ENCODE data around the gene OR7C1.

The OR7C1 gene

DNA sequence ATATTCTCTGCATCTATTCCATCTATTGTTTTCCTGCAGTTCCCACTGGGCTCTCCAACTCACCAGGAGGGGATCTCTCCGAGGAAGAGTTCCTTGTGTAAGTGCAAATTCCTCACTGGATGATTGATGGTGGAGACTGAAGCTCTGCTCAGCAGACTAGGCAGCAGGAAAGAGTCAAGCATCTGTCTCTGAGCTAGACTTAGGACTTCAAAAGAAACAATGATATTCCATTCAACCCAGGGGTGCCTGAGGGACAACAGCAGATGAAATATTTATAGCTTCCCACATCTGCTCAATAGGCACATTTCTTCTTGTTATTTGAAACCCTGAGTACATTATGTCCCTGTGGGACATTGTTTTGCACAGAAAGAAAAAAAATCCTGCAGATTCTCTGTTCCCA is at the start of gene OR7C1, which contains the start of gene OR7A5:
Gene OR7C1 (minus strand): TSS at position 175 of the 400 bp plus-strand sequence. CDS start 35,049 bp downstream, outside the sequence.
Gene OR7A5 (minus strand): TSS at position 175 of the 400 bp plus-strand sequence. CDS start 6,944 bp downstream, outside the sequence.
- Mint-ChIP-seq H3K36me3 (ENCODE audit: low read depth) (no peaks in the 10 kb centered on the region), H3K27ac (no peak within 1 kb of the TSS), H3K4me1 (no peaks in the 10 kb centered on the region), H3K4me3 (no peak within 1 kb of the TSS), H3K9me3 (no peaks in the 10 kb centered on the region), H3K27me3 (peaks cover 5% of the 10 kb centered on the region)
- DNase-seq (no peak), ATAC-seq (no peak)

DNA sequence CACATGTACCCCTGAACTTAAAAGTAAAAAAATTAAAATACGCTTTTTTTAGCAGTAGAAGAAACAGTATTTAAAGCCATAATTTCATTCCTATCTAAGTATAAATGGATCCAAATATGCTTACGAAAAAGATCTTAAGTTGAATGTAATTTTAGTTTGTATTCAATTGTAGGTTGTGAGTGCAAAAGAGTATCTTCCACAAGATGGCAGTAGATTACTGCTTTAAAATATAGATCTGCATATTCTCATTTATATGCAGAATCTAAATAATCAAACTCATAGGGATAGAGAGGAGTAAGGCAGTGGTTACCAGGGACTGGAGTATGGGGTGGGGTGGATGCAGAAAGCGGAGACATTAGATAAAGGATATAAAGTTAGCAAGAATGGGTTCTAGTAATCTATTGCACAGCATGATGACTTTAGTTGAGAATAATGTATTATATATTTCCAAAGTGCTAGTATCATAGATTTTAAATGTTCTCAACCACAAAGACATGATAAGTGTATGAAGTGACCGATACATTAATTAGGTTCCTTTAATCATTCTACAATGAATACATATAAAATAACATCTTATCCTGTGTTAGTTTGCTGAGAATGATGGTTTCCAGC is 36.7 kb upstream of the OR7C1 start:
- ATAC-seq (no peak), DNase-seq (no peak)
- H3K27ac Mint-ChIP-seq, result no peak overlapping the region
- H3K36me3 Mint-ChIP-seq (ENCODE audit: low read depth), result no peaks in the 10 kb centered on the region
- no peak overlapping the region for H3K4me3 Mint-ChIP-seq
- no peaks in the 10 kb centered on the region for H3K4me1 Mint-ChIP-seq
- H3K9me3 Mint-ChIP-seq, result no peaks in the 10 kb centered on the region
- peaks cover 36% of the 10 kb centered on the region for H3K27me3 Mint-ChIP-seq

DNA sequence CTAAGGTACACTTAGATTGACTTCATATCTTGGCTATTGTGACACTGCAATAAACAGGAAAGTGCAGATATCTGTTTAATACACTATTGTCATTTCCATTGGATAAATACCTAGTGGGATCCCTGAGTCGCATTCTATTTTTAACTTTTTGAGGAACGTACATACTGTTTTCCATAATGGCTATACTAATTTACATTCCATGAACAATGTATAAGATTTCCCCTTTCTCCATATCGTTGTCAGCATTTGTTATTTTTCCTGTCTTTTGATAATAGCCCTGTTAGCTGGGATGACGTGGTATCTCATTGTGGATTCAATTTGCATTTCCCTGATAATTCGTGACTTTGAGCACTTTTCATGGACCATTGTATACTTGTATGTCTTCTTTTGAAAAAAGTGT is 33.5 kb upstream of the OR7C1 start:
- H3K27ac Mint-ChIP-seq, result no peak overlapping the region
- H3K27me3 Mint-ChIP-seq, result peaks cover 32% of the 10 kb centered on the region

DNA sequence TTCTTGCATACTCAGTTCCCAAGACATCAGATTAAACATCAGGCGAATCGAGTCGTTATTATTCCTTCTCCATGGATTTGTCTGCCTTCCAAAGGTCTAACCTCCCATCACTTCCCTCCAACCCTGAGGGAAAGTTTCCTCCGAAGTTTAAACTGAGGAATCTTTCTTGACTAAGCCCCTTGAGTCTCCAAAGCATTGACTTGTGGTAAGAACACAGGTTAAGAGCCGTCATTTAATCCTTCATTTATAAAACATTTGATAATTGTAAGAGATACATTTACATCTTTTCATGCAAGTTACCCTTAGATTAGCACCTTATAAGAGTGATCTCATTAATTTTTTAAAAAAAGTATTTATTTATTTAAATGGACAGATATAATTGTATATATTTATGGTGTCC is 13.8 kb upstream of the OR7C1 start, which contains the start of gene OR7A10:
Gene OR7A10 (minus strand): TSS at position 101 of the 400 bp plus-strand sequence. CDS start 7,045 bp downstream, outside the sequence.
- H3K27me3 Mint-ChIP-seq, result peaks cover 26% of the 10 kb centered on the region
- H3K4me3 Mint-ChIP-seq, result no peak within 1 kb of the TSS
- H3K27ac Mint-ChIP-seq, result no peak within 1 kb of the TSS
- H3K9me3 Mint-ChIP-seq, result no peaks in the 10 kb centered on the region
- no peaks in the 10 kb centered on the region for H3K36me3 Mint-ChIP-seq (ENCODE audit: low read depth)
- no peak for ATAC-seq
- H3K4me1 Mint-ChIP-seq, result no peaks in the 10 kb centered on the region
- DNase-seq, result no peak

More for the DNA sequence above, 33.5 kb upstream of the OR7C1 start:
- no peak overlapping the region for H3K4me3 Mint-ChIP-seq
- no peaks in the 10 kb centered on the region for H3K4me1 Mint-ChIP-seq
- H3K36me3 Mint-ChIP-seq (ENCODE audit: low read depth), result no peaks in the 10 kb centered on the region
- DNase-seq, result no peak
- H3K9me3 Mint-ChIP-seq, result no peaks in the 10 kb centered on the region
- no peak for ATAC-seq

DNA sequence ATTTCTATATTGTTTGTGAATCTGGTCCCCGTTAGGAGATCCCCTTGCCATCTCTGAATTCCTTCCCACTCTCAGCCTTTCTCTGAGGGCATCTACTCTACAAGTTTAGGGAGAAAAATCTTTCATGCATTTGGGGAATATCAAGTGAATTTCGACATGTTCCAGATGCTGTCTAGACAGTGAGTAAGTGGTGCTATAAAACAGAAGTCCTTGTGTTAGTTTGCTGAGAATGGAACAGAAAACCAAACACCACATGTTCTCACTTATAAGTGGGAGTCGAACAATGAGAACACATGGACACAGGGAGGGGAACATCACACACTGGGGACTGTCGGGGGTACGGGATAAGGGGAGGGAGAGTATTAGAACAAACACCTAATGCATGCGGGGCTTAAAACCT is 8.6 kb upstream of the OR7C1 start:
- Mint-ChIP-seq H3K27me3 (peaks cover 18% of the 10 kb centered on the region), H3K36me3 (ENCODE audit: low read depth) (no peaks in the 10 kb centered on the region), H3K4me3 (no peak overlapping the region), H3K4me1 (no peaks in the 10 kb centered on the region), H3K9me3 (no peaks in the 10 kb centered on the region), H3K27ac (no peak overlapping the region)
- DNase-seq (no peak), ATAC-seq (no peak)

DNA sequence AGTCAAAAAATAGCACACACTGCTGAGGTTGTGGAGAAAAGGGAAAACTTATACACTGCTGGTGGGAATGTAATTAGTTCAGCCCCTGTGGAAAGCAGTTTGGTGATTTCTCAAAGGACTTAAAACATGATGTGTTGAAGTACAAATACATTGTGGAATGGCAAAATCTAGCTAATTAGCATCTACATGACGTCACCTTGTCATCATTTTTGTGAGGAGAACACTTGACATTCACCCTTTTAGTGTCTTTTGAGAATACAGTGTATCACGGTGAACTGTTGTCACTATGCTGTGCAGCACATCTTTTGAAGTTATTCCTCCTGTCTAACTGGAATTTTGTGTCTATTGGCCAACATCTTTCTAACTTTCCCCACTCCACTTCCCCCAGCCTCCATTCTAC is 8.2 kb upstream of the OR7C1 start:
- Mint-ChIP-seq H3K4me1 (no peaks in the 10 kb centered on the region), H3K9me3 (no peaks in the 10 kb centered on the region), H3K36me3 (ENCODE audit: low read depth) (no peaks in the 10 kb centered on the region), H3K27me3 (peaks cover 15% of the 10 kb centered on the region), H3K27ac (no peak overlapping the region), H3K4me3 (no peak overlapping the region)
- no peak for ATAC-seq
- no peak for DNase-seq

GRCh38 chr19:14840206-14840605 is 5.2 kb upstream of the OR7C1 start:
- Mint-ChIP-seq H3K27ac (no peak overlapping the region), H3K36me3 (ENCODE audit: low read depth) (no peaks in the 10 kb centered on the region), H3K27me3 (peaks cover 15% of the 10 kb centered on the region), H3K9me3 (no peaks in the 10 kb centered on the region), H3K4me3 (no peak overlapping the region), H3K4me1 (no peaks in the 10 kb centered on the region)
- ATAC-seq (no peak), DNase-seq (no peak)

GRCh38 chr19:14837391-14837790 is 2.4 kb upstream of the OR7C1 start:
- H3K4me3 Mint-ChIP-seq, result no peak overlapping the region
- DNase-seq, result no peak
- no peak overlapping the region for H3K27ac Mint-ChIP-seq

GRCh38 chr19:14830702-14831101 is 4.3 kb downstream of the OR7C1 start:
- Mint-ChIP-seq H3K27ac (no peak overlapping the region), H3K36me3 (ENCODE audit: low read depth) (no peaks in the 10 kb centered on the region), H3K27me3 (peaks cover 21% of the 10 kb centered on the region), H3K9me3 (no peaks in the 10 kb centered on the region), H3K4me3 (no peak overlapping the region), H3K4me1 (no peaks in the 10 kb centered on the region)
- DNase-seq (no peak), ATAC-seq (no peak)

More at GRCh38 chr19:14837391-14837790, 2.4 kb upstream of the OR7C1 start:
- no peak for ATAC-seq
- Mint-ChIP-seq H3K4me1 (no peaks in the 10 kb centered on the region), H3K36me3 (ENCODE audit: low read depth) (no peaks in the 10 kb centered on the region), H3K9me3 (no peaks in the 10 kb centered on the region), H3K27me3 (peaks cover 9% of the 10 kb centered on the region)

GRCh38 chr19:14826006-14826405 is 9.0 kb downstream of the OR7C1 start:
- Mint-ChIP-seq H3K36me3 (ENCODE audit: low read depth) (no peaks in the 10 kb centered on the region), H3K4me3 (no peak overlapping the region), H3K27me3 (peaks cover 31% of the 10 kb centered on the region)

GRCh38 chr19:14821937-14822336 is 13.0 kb downstream of the OR7C1 start:
- Mint-ChIP-seq H3K36me3 (ENCODE audit: low read depth) (no peaks in the 10 kb centered on the region), H3K9me3 (peaks cover 6% of the 10 kb centered on the region), H3K4me3 (no peak overlapping the region), H3K4me1 (no peaks in the 10 kb centered on the region), H3K27me3 (peaks cover 21% of the 10 kb centered on the region), H3K27ac (no peak overlapping the region)
- DNase-seq (no peak), ATAC-seq (no peak)

More at GRCh38 chr19:14826006-14826405, 9.0 kb downstream of the OR7C1 start:
- H3K4me1 Mint-ChIP-seq, result no peaks in the 10 kb centered on the region
- H3K27ac Mint-ChIP-seq, result no peak overlapping the region
- no peak for DNase-seq
- H3K9me3 Mint-ChIP-seq, result no peaks in the 10 kb centered on the region
- no peak for ATAC-seq

- no peaks in the 10 kb centered on the region for H3K4me1 Mint-ChIP-seq
- H3K27ac Mint-ChIP-seq, result no peak overlapping the region
- ATAC-seq (no peak), DNase-seq (no peak)
- peaks cover 6% of the 10 kb centered on the region for H3K9me3 Mint-ChIP-seq
- no peak overlapping the region for H3K4me3 Mint-ChIP-seq
- H3K36me3 Mint-ChIP-seq (ENCODE audit: low read depth), result no peaks in the 10 kb centered on the region
- peaks cover 7% of the 10 kb centered on the region for H3K27me3 Mint-ChIP-seq
Observed at GRCh38 chr19:14818588-14818987, 16.4 kb downstream of the OR7C1 start.

- no peak for ATAC-seq
- H3K4me1 Mint-ChIP-seq, result no peaks in the 10 kb centered on the region
- H3K36me3 Mint-ChIP-seq (ENCODE audit: low read depth), result no peaks in the 10 kb centered on the region
- H3K4me3 Mint-ChIP-seq, result no peak overlapping the region
- peaks cover 5% of the 10 kb centered on the region for H3K27me3 Mint-ChIP-seq
- peaks cover 6% of the 10 kb centered on the region for H3K9me3 Mint-ChIP-seq
- H3K27ac Mint-ChIP-seq, result no peak overlapping the region
- no peak for DNase-seq
Observed at GRCh38 chr19:14817052-14817451, 17.9 kb downstream of the OR7C1 start.

DNA sequence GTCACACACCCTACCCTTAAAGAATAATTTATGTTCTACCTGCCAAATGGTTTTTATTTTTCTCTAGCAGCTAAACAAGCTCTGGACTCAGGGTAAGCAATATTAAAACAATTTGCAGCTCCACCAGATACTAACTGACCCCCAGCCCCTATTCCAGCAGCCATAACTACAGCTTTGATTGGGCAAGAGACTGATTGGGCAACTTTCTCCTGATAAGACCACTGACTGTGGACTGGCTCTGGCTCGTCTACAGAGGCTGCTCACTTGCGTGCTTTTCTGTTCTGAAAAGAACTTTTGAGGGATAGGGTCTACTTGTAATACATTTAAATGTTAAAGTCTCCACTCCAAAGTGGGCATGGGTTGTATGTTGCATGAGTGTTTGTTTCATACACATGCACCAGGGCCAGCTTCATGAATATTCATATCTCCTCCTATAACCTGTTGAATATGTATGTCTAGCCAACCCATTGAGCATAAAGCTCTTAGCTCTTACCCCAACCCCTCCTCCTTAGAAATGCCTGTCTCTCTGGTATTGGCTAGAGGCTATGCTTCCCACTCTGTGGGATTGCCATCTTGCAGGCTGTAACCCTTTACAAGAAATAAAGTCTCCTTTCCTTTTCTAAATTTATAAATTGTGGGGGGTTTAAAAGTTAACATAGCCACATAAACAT is 19.9 kb downstream of the OR7C1 start:
- H3K27me3 Mint-ChIP-seq, result peaks cover 5% of the 10 kb centered on the region
- DNase-seq (no peak), ATAC-seq (no peak)
- no peaks in the 10 kb centered on the region for H3K4me1 Mint-ChIP-seq
- no peak overlapping the region for H3K27ac Mint-ChIP-seq
- no peaks in the 10 kb centered on the region for H3K36me3 Mint-ChIP-seq (ENCODE audit: low read depth)
- peaks cover 6% of the 10 kb centered on the region for H3K9me3 Mint-ChIP-seq
- no peak overlapping the region for H3K4me3 Mint-ChIP-seq

Measured in activated naive CD8-positive, alpha-beta T cell treated with anti-CD3 and anti-CD28 coated beads, Interleukin-2, amount 50 U/mL, for 24 hours (primary cell).